IPS-18a (cell line): ENCODE measurements around the gene ANKRD11.

ENCODE experiments used
- H3K27ac ChIP-seq: one replicate; pipeline ENCODE4 v1.5.1; 2013; ENCODE audit warnings: low read length
- H3K27me3 ChIP-seq: one replicate; pipeline ENCODE4 v1.6.1; 2013; ENCODE audit warnings: mild to moderate bottlenecking, low read length; ENCODE audit not compliant: control insufficient read depth, insufficient read depth
- H3K36me3 ChIP-seq: one replicate; pipeline ENCODE4 v1.6.1; 2013; ENCODE audit warnings: low read depth, low read length; ENCODE audit not compliant: control insufficient read depth
- H3K4me1 ChIP-seq: one replicate; pipeline ENCODE4 v1.6.1; 2013; ENCODE audit warnings: low read depth, low read length; ENCODE audit not compliant: control insufficient read depth
- H3K4me3 ChIP-seq: one replicate; pipeline ENCODE4 v1.5.1; 2013; ENCODE audit warnings: low read length
- H3K9ac ChIP-seq: one replicate; pipeline ENCODE4 v1.6.1; 2013; ENCODE audit warnings: mild to moderate bottlenecking, low read length, moderate library complexity
- H3K9me3 ChIP-seq: one replicate; pipeline ENCODE4 v1.6.1; 2013; ENCODE audit warnings: low read depth, low read length; ENCODE audit not compliant: control insufficient read depth

Gene ANKRD11

GRCh38 chr16:89279666-89280481, 210.5 kb downstream of the ANKRD11 start:
- H3K9ac ChIP-seq, result no peak overlapping the region
- no peak overlapping the region for H3K4me3 ChIP-seq
- H3K27ac ChIP-seq, result no peak overlapping the region
- H3K27me3 ChIP-seq, result no peaks in the 10 kb centered on the region
- no peaks in the 10 kb centered on the region for H3K4me1 ChIP-seq
- no peaks in the 10 kb centered on the region for H3K9me3 ChIP-seq
- H3K36me3 ChIP-seq, result peaks cover 65% of the 10 kb centered on the region

GRCh38 chr16:89278441-89279240, 211.7 kb downstream of the ANKRD11 start:
- Histone ChIP-seq H3K9me3 (no peaks in the 10 kb centered on the region), H3K4me1 (no peaks in the 10 kb centered on the region), H3K36me3 (peaks cover 69% of the 10 kb centered on the region), H3K27me3 (no peaks in the 10 kb centered on the region), H3K4me3 (no peak overlapping the region), H3K9ac (no peak overlapping the region), H3K27ac (no peak overlapping the region)

GRCh38 chr16:89277641-89278341, 212.6 kb downstream of the ANKRD11 start:
- Histone ChIP-seq H3K9ac (no peak overlapping the region), H3K4me3 (no peak overlapping the region), H3K4me1 (no peaks in the 10 kb centered on the region), H3K36me3 (peaks cover 72% of the 10 kb centered on the region), H3K9me3 (no peaks in the 10 kb centered on the region), H3K27ac (no peak overlapping the region), H3K27me3 (no peaks in the 10 kb centered on the region)

- Histone ChIP-seq H3K36me3 (peaks cover 70% of the 10 kb centered on the region), H3K9me3 (no peaks in the 10 kb centered on the region), H3K4me1 (no peaks in the 10 kb centered on the region), H3K9ac (no peak overlapping the region), H3K27me3 (no peaks in the 10 kb centered on the region), H3K4me3 (no peak overlapping the region), H3K27ac (no peak overlapping the region)
These were observed 213.3 kb downstream of the ANKRD11 start for GRCh38 chr16:89277049-89277448.

- H3K9ac ChIP-seq, result no peak overlapping the region
- peaks cover 65% of the 10 kb centered on the region for H3K36me3 ChIP-seq
- H3K27me3 ChIP-seq, result no peaks in the 10 kb centered on the region
- H3K9me3 ChIP-seq, result no peaks in the 10 kb centered on the region
- no peak overlapping the region for H3K27ac ChIP-seq
- H3K4me1 ChIP-seq, result no peaks in the 10 kb centered on the region
- H3K4me3 ChIP-seq, result no peak overlapping the region
These were observed 214.3 kb downstream of the ANKRD11 start for GRCh38 chr16:89275837-89276720.

- Histone ChIP-seq H3K36me3 (peaks cover 67% of the 10 kb centered on the region), H3K4me1 (no peaks in the 10 kb centered on the region), H3K9me3 (no peaks in the 10 kb centered on the region), H3K27ac (no peak overlapping the region), H3K9ac (no peak overlapping the region), H3K4me3 (no peak overlapping the region), H3K27me3 (no peaks in the 10 kb centered on the region)
These were observed 215.1 kb downstream of the ANKRD11 start for GRCh38 chr16:89275284-89275584.

- Histone ChIP-seq H3K27ac (no peak overlapping the region), H3K4me1 (no peaks in the 10 kb centered on the region), H3K9me3 (no peaks in the 10 kb centered on the region), H3K27me3 (no peaks in the 10 kb centered on the region), H3K9ac (no peak overlapping the region), H3K4me3 (no peak overlapping the region), H3K36me3 (peaks cover 71% of the 10 kb centered on the region)
These were observed 215.6 kb downstream of the ANKRD11 start for GRCh38 chr16:89274561-89275283.

- Histone ChIP-seq H3K4me3 (no peak overlapping the region), H3K36me3 (peaks cover 78% of the 10 kb centered on the region), H3K9me3 (no peaks in the 10 kb centered on the region), H3K27ac (no peak overlapping the region), H3K9ac (no peak overlapping the region), H3K27me3 (no peaks in the 10 kb centered on the region), H3K4me1 (no peaks in the 10 kb centered on the region)
These were observed 216.5 kb downstream of the ANKRD11 start for GRCh38 chr16:89273741-89274472.

GRCh38 chr16:89272631-89273030, 217.7 kb downstream of the ANKRD11 start:
- no peak overlapping the region for H3K4me3 ChIP-seq
- H3K27ac ChIP-seq, result no peak overlapping the region
- no peak overlapping the region for H3K9ac ChIP-seq
- no peaks in the 10 kb centered on the region for H3K4me1 ChIP-seq
- H3K27me3 ChIP-seq, result no peaks in the 10 kb centered on the region
- no peaks in the 10 kb centered on the region for H3K9me3 ChIP-seq
- H3K36me3 ChIP-seq, result peaks cover 72% of the 10 kb centered on the region

- no peak overlapping the region for H3K4me3 ChIP-seq
- no peak overlapping the region for H3K9ac ChIP-seq
- peaks cover 58% of the 10 kb centered on the region for H3K36me3 ChIP-seq
- H3K4me1 ChIP-seq, result no peaks in the 10 kb centered on the region
- no peak overlapping the region for H3K27ac ChIP-seq
- no peaks in the 10 kb centered on the region for H3K9me3 ChIP-seq
- H3K27me3 ChIP-seq, result no peaks in the 10 kb centered on the region
These were observed 219.6 kb downstream of the ANKRD11 start for GRCh38 chr16:89270666-89271345.
